22Rv1 (cell line): ENCODE measurements around the gene PTMA.

Source experiments
- ZFX ChIP-seq: fragments of 450-650 bp; IDR thresholded peaks from 2 replicates; pipeline ENCODE4 v1.6.1; 2017; ENCODE audit warnings: antibody characterized with exemption, borderline replicate concordance
- TF ChIP-seq, protein P1 (sequence below): fragments of 450-650 bp; IDR thresholded peaks from 2 replicates; pipeline ENCODE4 v1.5.1; 2017; ENCODE audit warnings: mild to moderate bottlenecking

- TF ChIP-seq, protein P1, sequence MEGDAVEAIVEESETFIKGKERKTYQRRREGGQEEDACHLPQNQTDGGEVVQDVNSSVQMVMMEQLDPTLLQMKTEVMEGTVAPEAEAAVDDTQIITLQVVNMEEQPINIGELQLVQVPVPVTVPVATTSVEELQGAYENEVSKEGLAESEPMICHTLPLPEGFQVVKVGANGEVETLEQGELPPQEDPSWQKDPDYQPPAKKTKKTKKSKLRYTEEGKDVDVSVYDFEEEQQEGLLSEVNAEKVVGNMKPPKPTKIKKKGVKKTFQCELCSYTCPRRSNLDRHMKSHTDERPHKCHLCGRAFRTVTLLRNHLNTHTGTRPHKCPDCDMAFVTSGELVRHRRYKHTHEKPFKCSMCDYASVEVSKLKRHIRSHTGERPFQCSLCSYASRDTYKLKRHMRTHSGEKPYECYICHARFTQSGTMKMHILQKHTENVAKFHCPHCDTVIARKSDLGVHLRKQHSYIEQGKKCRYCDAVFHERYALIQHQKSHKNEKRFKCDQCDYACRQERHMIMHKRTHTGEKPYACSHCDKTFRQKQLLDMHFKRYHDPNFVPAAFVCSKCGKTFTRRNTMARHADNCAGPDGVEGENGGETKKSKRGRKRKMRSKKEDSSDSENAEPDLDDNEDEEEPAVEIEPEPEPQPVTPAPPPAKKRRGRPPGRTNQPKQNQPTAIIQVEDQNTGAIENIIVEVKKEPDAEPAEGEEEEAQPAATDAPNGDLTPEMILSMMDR: no peak
- no peak for TF ChIP-seq ZFX
Observed at GRCh38 chr2:231665245-231666170, 42.8 kb upstream of the PTMA start.
